ENCODE data around the gene NADK2.

Gene NADK2

DNA sequence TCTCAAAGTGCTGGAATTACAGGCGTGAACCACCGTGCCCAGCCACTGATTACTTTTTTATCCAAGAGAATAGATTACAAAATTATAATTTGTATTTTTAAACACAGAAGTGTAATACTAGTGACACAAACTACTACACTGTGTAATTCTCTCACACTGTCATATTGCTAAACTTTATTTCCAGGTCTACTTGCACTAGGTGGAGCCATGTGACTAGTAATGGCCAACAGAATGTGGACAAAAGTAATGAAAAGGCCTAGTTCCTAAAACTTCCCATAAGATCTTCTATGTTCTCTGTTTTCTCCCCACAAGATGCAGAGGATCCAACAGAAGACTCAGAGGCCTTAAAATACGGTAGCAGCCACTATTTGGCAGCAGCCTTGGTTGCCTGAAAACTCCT, 27.3 kb downstream of the NADK2 start:
- H3K36me3 ChIP-seq (replicated peaks) = no peaks in the 10 kb centered on the region

DNA sequence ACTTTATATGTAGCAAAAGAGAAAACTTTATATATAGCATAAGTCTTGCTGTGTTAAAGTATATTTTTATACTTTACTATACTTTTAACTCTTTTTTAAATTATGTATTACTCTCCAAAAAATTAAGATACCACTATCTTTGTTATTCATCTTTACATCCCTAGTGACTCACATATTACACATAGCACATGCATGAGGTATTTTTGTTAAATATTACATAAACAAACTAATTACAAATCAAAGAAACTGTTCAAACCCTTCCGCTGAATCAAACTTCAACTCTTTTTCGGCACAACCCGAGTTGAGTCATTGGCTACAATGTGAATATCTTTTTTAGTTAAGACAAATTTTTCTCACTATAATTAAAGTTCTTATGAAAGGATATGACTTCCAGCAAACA, 32.1 kb downstream of the NADK2 start:
- peak; percentile 30 for DNase-seq
- TF ChIP-seq, protein P1, sequence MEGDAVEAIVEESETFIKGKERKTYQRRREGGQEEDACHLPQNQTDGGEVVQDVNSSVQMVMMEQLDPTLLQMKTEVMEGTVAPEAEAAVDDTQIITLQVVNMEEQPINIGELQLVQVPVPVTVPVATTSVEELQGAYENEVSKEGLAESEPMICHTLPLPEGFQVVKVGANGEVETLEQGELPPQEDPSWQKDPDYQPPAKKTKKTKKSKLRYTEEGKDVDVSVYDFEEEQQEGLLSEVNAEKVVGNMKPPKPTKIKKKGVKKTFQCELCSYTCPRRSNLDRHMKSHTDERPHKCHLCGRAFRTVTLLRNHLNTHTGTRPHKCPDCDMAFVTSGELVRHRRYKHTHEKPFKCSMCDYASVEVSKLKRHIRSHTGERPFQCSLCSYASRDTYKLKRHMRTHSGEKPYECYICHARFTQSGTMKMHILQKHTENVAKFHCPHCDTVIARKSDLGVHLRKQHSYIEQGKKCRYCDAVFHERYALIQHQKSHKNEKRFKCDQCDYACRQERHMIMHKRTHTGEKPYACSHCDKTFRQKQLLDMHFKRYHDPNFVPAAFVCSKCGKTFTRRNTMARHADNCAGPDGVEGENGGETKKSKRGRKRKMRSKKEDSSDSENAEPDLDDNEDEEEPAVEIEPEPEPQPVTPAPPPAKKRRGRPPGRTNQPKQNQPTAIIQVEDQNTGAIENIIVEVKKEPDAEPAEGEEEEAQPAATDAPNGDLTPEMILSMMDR (IDR thresholded peaks at IDR 0.05; ENCODE audit: low read depth, low read length, missing control alignments) = no peak
- in situ Hi-C loops (cut with HindIII; ENCODE audit: low pct_ligation_motif_present, low sequenced_read_pairs) = no loop called here
- no peaks in the 10 kb centered on the region for H3K27me3 ChIP-seq (replicated peaks)
- H3K36me3 ChIP-seq (replicated peaks) = no peaks in the 10 kb centered on the region
- H3K4me3 ChIP-seq (ENCODE audit: low read depth, low read length) = no peak overlapping the region
- H3K27ac ChIP-seq = peak overlapping the region; percentile 10

More for the DNA sequence above, 27.3 kb downstream of the NADK2 start:
- DNase-seq = no peak
- Histone ChIP-seq H3K27me3 (replicated peaks) (no peaks in the 10 kb centered on the region), H3K4me3 (ENCODE audit: low read depth, low read length) (no peak overlapping the region), H3K27ac (no peak overlapping the region)
- TF ChIP-seq, protein P1 (IDR thresholded peaks at IDR 0.05; ENCODE audit: low read depth, low read length, missing control alignments) = no peak
- in situ Hi-C loops (cut with HindIII; ENCODE audit: low pct_ligation_motif_present, low sequenced_read_pairs) = no loop called here

- H3K27me3 ChIP-seq (replicated peaks) = no peaks in the 10 kb centered on the region
- in situ Hi-C loops (cut with HindIII; ENCODE audit: low pct_ligation_motif_present, low sequenced_read_pairs) = no loop called here
- TF ChIP-seq, protein P1 (IDR thresholded peaks at IDR 0.05; ENCODE audit: low read depth, low read length, missing control alignments) = no peak
- DNase-seq = no peak
- no peak overlapping the region for H3K27ac ChIP-seq
- no peak overlapping the region for H3K4me3 ChIP-seq (ENCODE audit: low read depth, low read length)
- no peaks in the 10 kb centered on the region for H3K36me3 ChIP-seq (replicated peaks)
Observed at GRCh38 chr5:36208786-36209185, 32.9 kb downstream of the NADK2 start.

DNA sequence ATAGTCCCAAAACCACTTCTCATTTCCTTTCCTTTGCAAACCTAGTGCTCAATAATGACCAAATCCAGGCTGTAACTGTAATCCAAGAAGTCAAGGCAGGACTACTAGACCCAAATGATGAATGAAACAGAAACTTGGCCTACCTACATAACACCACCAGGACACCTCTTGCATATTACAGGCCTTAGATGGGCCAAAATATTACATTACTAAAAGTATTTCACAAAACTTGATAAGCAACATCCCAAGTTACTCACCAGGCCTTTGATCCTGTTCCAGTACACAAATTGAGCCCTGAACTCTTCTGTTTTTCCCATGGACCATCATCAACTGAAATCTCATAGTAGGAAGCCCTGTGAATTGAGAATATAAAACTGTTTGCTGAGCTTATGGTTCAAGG, 34.8 kb downstream of the NADK2 start:
- Histone ChIP-seq H3K36me3 (replicated peaks) (no peaks in the 10 kb centered on the region), H3K27me3 (replicated peaks) (no peaks in the 10 kb centered on the region), H3K4me3 (ENCODE audit: low read depth, low read length) (no peak overlapping the region), H3K27ac (no peak overlapping the region)
- in situ Hi-C loops (cut with HindIII; ENCODE audit: low pct_ligation_motif_present, low sequenced_read_pairs) = no loop called here
- no peak for DNase-seq
- TF ChIP-seq, protein P1 (IDR thresholded peaks at IDR 0.05; ENCODE audit: low read depth, low read length, missing control alignments) = no peak

- no peak overlapping the region for H3K27ac ChIP-seq
- no peaks in the 10 kb centered on the region for H3K27me3 ChIP-seq (replicated peaks)
- no peaks in the 10 kb centered on the region for H3K36me3 ChIP-seq (replicated peaks)
- no peak overlapping the region for H3K4me3 ChIP-seq (ENCODE audit: low read depth, low read length)
- in situ Hi-C loops (cut with HindIII; ENCODE audit: low pct_ligation_motif_present, low sequenced_read_pairs) = no loop called here
- no peak for DNase-seq
- TF ChIP-seq, protein P1 (IDR thresholded peaks at IDR 0.05; ENCODE audit: low read depth, low read length, missing control alignments) = no peak
Observed at GRCh38 chr5:36205329-36205728, 36.4 kb downstream of the NADK2 start.

- H3K27me3 ChIP-seq (replicated peaks) = no peaks in the 10 kb centered on the region
- peak; percentile 36 for DNase-seq
- no peaks in the 10 kb centered on the region for H3K36me3 ChIP-seq (replicated peaks)
- TF ChIP-seq, protein P1 (IDR thresholded peaks at IDR 0.05; ENCODE audit: low read depth, low read length, missing control alignments) = no peak
- H3K27ac ChIP-seq = no peak overlapping the region
- H3K4me3 ChIP-seq (ENCODE audit: low read depth, low read length) = no peak overlapping the region
- in situ Hi-C loops (cut with HindIII; ENCODE audit: low pct_ligation_motif_present, low sequenced_read_pairs) = no loop called here
Observed at GRCh38 chr5:36202521-36202961, 39.2 kb downstream of the NADK2 start.

All from brain microvascular endothelial cell (primary cell).